ENCODE measurements around the gene FER1L5.

FER1L5 gene

GRCh38 chr2:96698221-96698861, 55.8 kb downstream of the FER1L5 start:
- no peak for DNase-seq

- no peak for DNase-seq
These were observed 56.5 kb downstream of the FER1L5 start for GRCh38 chr2:96699021-96699420.

GRCh38 chr2:96699621-96700020, 57.1 kb downstream of the FER1L5 start:
- DNase-seq: no peak

- no peak for DNase-seq
These were observed 57.5 kb downstream of the FER1L5 start for GRCh38 chr2:96700086-96700485.

GRCh38 chr2:96701636-96702035, 59.1 kb downstream of the FER1L5 start:
- DNase-seq: no peak

GRCh38 chr2:96702098-96702785, 59.7 kb downstream of the FER1L5 start:
- DNase-seq: no peak

- no peak for DNase-seq
These were observed 60.6 kb downstream of the FER1L5 start for GRCh38 chr2:96703021-96703751.

- no peak for DNase-seq
These were observed 68.4 kb downstream of the FER1L5 start for GRCh38 chr2:96710985-96711384.

GRCh38 chr2:96715658-96716057, 73.1 kb downstream of the FER1L5 start:
- DNase-seq: no peak

GRCh38 chr2:96716388-96716787, 73.8 kb downstream of the FER1L5 start:
- no peak for DNase-seq

GRCh38 chr2:96726131-96726530, 83.6 kb downstream of the FER1L5 start:
- DNase-seq: no peak

GRCh38 chr2:96727431-96727830, 84.9 kb downstream of the FER1L5 start:
- DNase-seq: no peak

GRCh38 chr2:96729748-96730147, 87.2 kb downstream of the FER1L5 start:
- DNase-seq: no peak

- DNase-seq: no peak
These were observed 87.6 kb downstream of the FER1L5 start for GRCh38 chr2:96730212-96730611.

GRCh38 chr2:96733931-96734330, 91.4 kb downstream of the FER1L5 start:
- no peak for DNase-seq

- DNase-seq: no peak
These were observed 92.5 kb downstream of the FER1L5 start for GRCh38 chr2:96734880-96735583.

GRCh38 chr2:96737251-96737650, 94.7 kb downstream of the FER1L5 start:
- no peak for DNase-seq

GRCh38 chr2:96737831-96738230, 95.3 kb downstream of the FER1L5 start:
- no peak for DNase-seq

- DNase-seq: no peak
These were observed 96.6 kb downstream of the FER1L5 start for GRCh38 chr2:96739076-96739632.

GRCh38 chr2:96739633-96740428, 97.3 kb downstream of the FER1L5 start, which contains the start of gene LMAN2L:
Gene LMAN2L, minus strand, starts transcription at chr2:96740064. Its CDS starts 24 bp downstream, at chr2:96740040.
- DNase-seq: peak; percentile 97

- no peak for DNase-seq
These were observed 104.6 kb downstream of the FER1L5 start for GRCh38 chr2:96747061-96747617.

- DNase-seq: no peak
These were observed 109.2 kb downstream of the FER1L5 start for GRCh38 chr2:96751800-96752199.
